PC-9 (cell line): ENCODE data around the gene ZDHHC14. TPM values are rescaled to one million over a fixed set of nuclear protein-coding genes. Genes with fewer than 3 reads are reported as not detected.

Experiments
- BruUV-seq: library from RNA; stranded (reverse); fragments of 400-500 nt; replicated peaks from 2 replicates; lab custom pipeline; 2021; lab: Mats Ljungman, UMichigan
- CTCF ChIA-PET: fragments of 300-600 bp; sonication (Branson Sonifier 250); formaldehyde crosslinking; loops from one replicate; lab custom pipeline; 2022; ENCODE audit warnings: antibody characterized with exemption; lab: Charles Lee
- POLR2A ChIA-PET: fragments of 300-600 bp; sonication (Branson Sonifier 250); formaldehyde crosslinking; loops from one replicate; lab custom pipeline; 2022; ENCODE audit warnings: antibody characterized with exemption; ENCODE audit not compliant: unreplicated experiment; lab: Charles Lee
- DNase-seq, 2 experiments: peaks; one replicate each; pipeline versions ENCODE4 v3.0.0 to v3.0.0-alpha.2; 2015 to 2022; ENCODE audit warnings: mixed read lengths in 1 of 2
- H2AFZ ChIP-seq: fragments of 200-600 bp; sonication (generic); 2 replicates; pipeline ENCODE4 v1.8.1; 2017; ENCODE audit warnings: antibody characterized with exemption
- H3F3A ChIP-seq: fragments of 200-600 bp; sonication (generic); 2 replicates; pipeline ENCODE4 v1.8.1; 2017; ENCODE audit warnings: antibody characterized with exemption, mild to moderate bottlenecking, low read depth; ENCODE audit not compliant: insufficient read depth
- H3K27ac ChIP-seq: fragments of 200-600 bp; sonication (generic); 2 replicates; pipeline ENCODE4 v1.6.1; 2016; ENCODE audit warnings: mixed run types
- H3K27me3 ChIP-seq: fragments of 200-600 bp; sonication (generic); 2 replicates; pipeline ENCODE4 v1.6.1; 2016; ENCODE audit warnings: low read depth, mixed run types; ENCODE audit not compliant: insufficient read depth
- H3K36me3 ChIP-seq: fragments of 200-600 bp; sonication (generic); 2 replicates; pipeline ENCODE4 v1.6.1; 2016; ENCODE audit warnings: low read depth, mixed run types
- H3K4me1 ChIP-seq: fragments of 200-600 bp; sonication (generic); replicated peaks from 2 replicates; pipeline ENCODE4 v1.6.1; 2016; ENCODE audit warnings: mixed run types; ENCODE audit not compliant: insufficient read depth
- H3K4me2 ChIP-seq: fragments of 200-600 bp; sonication (generic); 2 replicates; pipeline ENCODE4 v1.6.1; 2017; ENCODE audit warnings: mixed run types
- H3K4me3 ChIP-seq: fragments of 200-600 bp; sonication (generic); 2 replicates; pipeline ENCODE4 v1.6.1; 2016; ENCODE audit warnings: mixed run types
- H3K79me2 ChIP-seq: fragments of 200-600 bp; sonication (generic); 2 replicates; pipeline ENCODE4 v1.6.1; 2017; ENCODE audit warnings: low read depth, mixed run types
- H3K9me2 ChIP-seq: fragments of 200-600 bp; sonication (generic); 2 replicates; pipeline ENCODE4 v1.8.1; 2017; ENCODE audit warnings: mild to moderate bottlenecking; ENCODE audit not compliant: insufficient read depth
- H3K9me3 ChIP-seq: fragments of 200-600 bp; sonication (generic); 2 replicates; pipeline ENCODE4 v1.8.1; 2016; ENCODE audit warnings: low read depth; ENCODE audit not compliant: insufficient read depth
- H4K20me1 ChIP-seq: fragments of 200-600 bp; sonication (generic); 2 replicates; pipeline ENCODE4 v1.8.1; 2017; ENCODE audit not compliant: insufficient read depth
- EZH2 ChIP-seq: fragments of 200-600 bp; sonication (generic); IDR thresholded peaks from 2 replicates; pipeline ENCODE4 v1.8.0; 2017; ENCODE audit warnings: antibody characterized with exemption, low read depth
- intact Hi-C: fragments of 100-400 bp; cut with micrococcal nuclease; formaldehyde crosslinking; loops from one replicate; pipeline ENCODE4 v1.10.0; 2022; ENCODE audit not compliant: unreplicated experiment
- total RNA-seq: library from RNA; stranded (reverse); gene quantifications from 2 replicates; pipeline ENCODE4 v1.2.3, GENCODE V29; 2021
- TF ChIP-seq, protein P1 (sequence below): fragments of 200-600 bp; sonication (generic); conservative IDR thresholded peaks from 2 replicates; pipeline ENCODE4 v1.6.1; 2017; ENCODE audit warnings: mixed run types, antibody characterized with exemption, mild to moderate bottlenecking, moderate library complexity

Gene ZDHHC14
- total RNA-seq, 1 experiment from 2014 or later: 5.6 TPM

GRCh38 chr6:157666729-157667128 lies 285.7 kb downstream of the ZDHHC14 start:
- Histone ChIP-seq H4K20me1 (no peaks in the 10 kb centered on the region), H3K9me2 (no peaks in the 10 kb centered on the region), H3K4me3 (no peak overlapping the region), H2AFZ (no peak overlapping the region), H3K79me2 (no peaks in the 10 kb centered on the region), H3K27ac (no peak overlapping the region), H3K4me2 (no peak overlapping the region), H3K36me3 (no peaks in the 10 kb centered on the region), H3K4me1 (no peaks in the 10 kb centered on the region), H3K9me3 (no peaks in the 10 kb centered on the region), H3K27me3 (no peaks in the 10 kb centered on the region), H3F3A (no peaks in the 10 kb centered on the region)
- CTCF ChIA-PET: interaction anchor here (0.6 to 0.8 kb wide), 2 partner anchors 334 to 346 kb away, joined by 3 to 8 read pairs; no protein-coding TSS in a partner anchor
- DNase-seq: no peak
- POLR2A ChIA-PET: no interaction called here
- no TSS peak for BruUV-seq
- intact Hi-C loops: loop anchor here (1.0 to 10.0 kb wide), 2 partner anchors 208 to 352 kb away; no protein-coding TSS in a partner anchor
- no peak for TF ChIP-seq EZH2
- TF ChIP-seq, protein P1, sequence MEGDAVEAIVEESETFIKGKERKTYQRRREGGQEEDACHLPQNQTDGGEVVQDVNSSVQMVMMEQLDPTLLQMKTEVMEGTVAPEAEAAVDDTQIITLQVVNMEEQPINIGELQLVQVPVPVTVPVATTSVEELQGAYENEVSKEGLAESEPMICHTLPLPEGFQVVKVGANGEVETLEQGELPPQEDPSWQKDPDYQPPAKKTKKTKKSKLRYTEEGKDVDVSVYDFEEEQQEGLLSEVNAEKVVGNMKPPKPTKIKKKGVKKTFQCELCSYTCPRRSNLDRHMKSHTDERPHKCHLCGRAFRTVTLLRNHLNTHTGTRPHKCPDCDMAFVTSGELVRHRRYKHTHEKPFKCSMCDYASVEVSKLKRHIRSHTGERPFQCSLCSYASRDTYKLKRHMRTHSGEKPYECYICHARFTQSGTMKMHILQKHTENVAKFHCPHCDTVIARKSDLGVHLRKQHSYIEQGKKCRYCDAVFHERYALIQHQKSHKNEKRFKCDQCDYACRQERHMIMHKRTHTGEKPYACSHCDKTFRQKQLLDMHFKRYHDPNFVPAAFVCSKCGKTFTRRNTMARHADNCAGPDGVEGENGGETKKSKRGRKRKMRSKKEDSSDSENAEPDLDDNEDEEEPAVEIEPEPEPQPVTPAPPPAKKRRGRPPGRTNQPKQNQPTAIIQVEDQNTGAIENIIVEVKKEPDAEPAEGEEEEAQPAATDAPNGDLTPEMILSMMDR: no peak

GRCh38 chr6:157667211-157668008 lies 286.4 kb downstream of the ZDHHC14 start:
- no peak overlapping the region for H3K27ac ChIP-seq

GRCh38 chr6:157668009-157668401 lies 287.0 kb downstream of the ZDHHC14 start:
- Histone ChIP-seq H3K27me3 (no peaks in the 10 kb centered on the region), H3K9me3 (no peaks in the 10 kb centered on the region), H3K4me2 (no peak overlapping the region), H3K9me2 (no peaks in the 10 kb centered on the region), H3F3A (no peaks in the 10 kb centered on the region), H3K4me1 (no peaks in the 10 kb centered on the region), H3K4me3 (no peak overlapping the region), H3K79me2 (no peaks in the 10 kb centered on the region), H3K27ac (no peak overlapping the region), H3K36me3 (no peaks in the 10 kb centered on the region), H2AFZ (no peak overlapping the region), H4K20me1 (no peaks in the 10 kb centered on the region)
- ChIA-PET POLR2A (no interaction called here), CTCF (interaction anchor here (0.7 kb wide), 1 partner anchor 353 kb away, joined by 5 read pairs; no protein-coding TSS in a partner anchor)
- no TSS peak for BruUV-seq
- no peak for DNase-seq
- intact Hi-C loops: loop anchor here (10.0 kb wide), 1 partner anchor 207 kb away; no protein-coding TSS in a partner anchor
- TF ChIP-seq, protein P1: no peak
- TF ChIP-seq EZH2: no peak

More at GRCh38 chr6:157667211-157668008, 286.4 kb downstream of the ZDHHC14 start:
- Histone ChIP-seq H3K4me2 (no peak overlapping the region), H3K79me2 (no peaks in the 10 kb centered on the region), H3K27me3 (no peaks in the 10 kb centered on the region), H3K9me3 (no peaks in the 10 kb centered on the region), H3K4me1 (no peaks in the 10 kb centered on the region), H2AFZ (no peak overlapping the region), H3K4me3 (no peak overlapping the region), H4K20me1 (no peaks in the 10 kb centered on the region), H3F3A (no peaks in the 10 kb centered on the region), H3K36me3 (no peaks in the 10 kb centered on the region), H3K9me2 (no peaks in the 10 kb centered on the region)
- CTCF ChIA-PET: interaction anchor here (0.6 to 0.8 kb wide), 3 partner anchors 334 to 353 kb away, joined by 3 to 8 read pairs (median 5); no protein-coding TSS in a partner anchor
- POLR2A ChIA-PET: no interaction called here
- intact Hi-C loops: loop anchor here (1.0 to 10.0 kb wide), 2 partner anchors 207 to 353 kb away; no protein-coding TSS in a partner anchor
- peak; percentile 25 to 41 for DNase-seq
- no TSS peak for BruUV-seq
- TF ChIP-seq EZH2: no peak
- TF ChIP-seq, protein P1: peak; percentile 93
